ENCODE measurements around the gene PRKN. TPM values are rescaled to one million over a fixed set of nuclear protein-coding genes. Genes with fewer than 3 reads are reported as not detected.

The PRKN gene
- total RNA-seq, 4 donors from 2014 or later = 8.4 to 44.8 (median 12.6) TPM

DNA sequence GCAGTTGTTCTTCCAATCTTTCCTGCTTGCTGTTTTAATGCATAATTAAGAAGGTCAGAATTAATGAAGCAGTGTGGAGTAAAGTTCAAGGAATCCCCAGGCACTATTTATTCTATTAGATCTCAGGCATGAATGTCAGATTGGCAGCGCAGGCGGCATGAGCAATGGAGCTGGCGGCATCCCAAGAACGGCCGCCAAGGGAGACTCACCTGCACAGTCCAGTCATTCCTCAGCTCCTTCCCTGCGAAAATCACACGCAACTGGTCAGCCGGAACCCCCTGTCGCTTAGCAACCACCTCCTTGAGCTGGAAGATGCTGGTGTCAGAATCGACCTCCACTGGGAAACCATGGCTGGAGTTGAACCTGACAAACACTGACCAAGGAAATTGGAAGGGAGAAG is 284.5 kb downstream of the PRKN start:
- TF ChIP-seq, protein P1, sequence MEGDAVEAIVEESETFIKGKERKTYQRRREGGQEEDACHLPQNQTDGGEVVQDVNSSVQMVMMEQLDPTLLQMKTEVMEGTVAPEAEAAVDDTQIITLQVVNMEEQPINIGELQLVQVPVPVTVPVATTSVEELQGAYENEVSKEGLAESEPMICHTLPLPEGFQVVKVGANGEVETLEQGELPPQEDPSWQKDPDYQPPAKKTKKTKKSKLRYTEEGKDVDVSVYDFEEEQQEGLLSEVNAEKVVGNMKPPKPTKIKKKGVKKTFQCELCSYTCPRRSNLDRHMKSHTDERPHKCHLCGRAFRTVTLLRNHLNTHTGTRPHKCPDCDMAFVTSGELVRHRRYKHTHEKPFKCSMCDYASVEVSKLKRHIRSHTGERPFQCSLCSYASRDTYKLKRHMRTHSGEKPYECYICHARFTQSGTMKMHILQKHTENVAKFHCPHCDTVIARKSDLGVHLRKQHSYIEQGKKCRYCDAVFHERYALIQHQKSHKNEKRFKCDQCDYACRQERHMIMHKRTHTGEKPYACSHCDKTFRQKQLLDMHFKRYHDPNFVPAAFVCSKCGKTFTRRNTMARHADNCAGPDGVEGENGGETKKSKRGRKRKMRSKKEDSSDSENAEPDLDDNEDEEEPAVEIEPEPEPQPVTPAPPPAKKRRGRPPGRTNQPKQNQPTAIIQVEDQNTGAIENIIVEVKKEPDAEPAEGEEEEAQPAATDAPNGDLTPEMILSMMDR (IDR thresholded peaks at IDR 0.05) = no peak
- ATAC-seq (ENCODE audit: low FRiP score) = no peak

DNA sequence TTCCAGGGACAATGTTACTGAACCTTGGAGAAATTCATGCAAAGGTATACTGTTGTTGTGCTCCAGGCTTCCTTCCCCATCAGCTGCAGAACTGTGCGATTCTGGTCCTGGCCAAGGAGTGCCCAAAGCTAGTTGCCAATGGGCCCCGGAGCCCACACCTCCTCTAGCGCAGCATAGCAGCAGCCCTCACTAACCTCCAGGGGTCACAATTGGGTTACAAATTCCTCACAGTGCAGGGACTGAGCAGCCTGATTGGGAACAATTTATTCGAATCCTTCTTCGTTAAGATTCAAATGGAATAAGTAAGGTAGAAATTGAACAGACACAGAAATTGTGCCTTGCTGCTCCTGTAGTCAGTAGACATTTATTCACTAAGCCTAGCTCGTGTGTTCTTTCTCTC is 284.9 kb downstream of the PRKN start:
- DNase-seq (ENCODE audit: low spot score) (no peak), ATAC-seq (ENCODE audit: low FRiP score) (no peak)
- TF ChIP-seq, protein P1 (IDR thresholded peaks at IDR 0.05) = no peak

More for the DNA sequence above, 284.5 kb downstream of the PRKN start:
- DNase-seq (ENCODE audit: low spot score) = no peak

DNA sequence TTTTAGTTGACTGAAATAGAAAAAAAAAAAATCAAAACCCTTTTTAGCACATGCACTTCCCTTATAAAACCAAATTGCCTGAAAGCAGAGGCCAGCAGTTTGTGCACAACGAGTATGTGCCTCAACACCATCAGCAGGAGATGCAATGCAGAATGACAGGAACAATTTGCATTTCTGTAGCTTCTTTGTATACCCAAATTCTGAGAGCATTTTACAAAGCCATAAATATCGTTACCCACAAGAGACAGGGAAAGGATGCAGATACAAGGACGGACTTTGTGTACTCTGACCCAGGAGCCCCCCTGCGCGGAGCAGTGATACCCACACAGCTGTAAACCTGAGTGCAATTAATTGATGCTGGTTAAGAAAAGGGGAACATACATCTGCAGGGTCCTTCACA is 285.6 kb downstream of the PRKN start:
- DNase-seq (ENCODE audit: low spot score) (no peak), ATAC-seq (ENCODE audit: low FRiP score) (no peak)

DNA sequence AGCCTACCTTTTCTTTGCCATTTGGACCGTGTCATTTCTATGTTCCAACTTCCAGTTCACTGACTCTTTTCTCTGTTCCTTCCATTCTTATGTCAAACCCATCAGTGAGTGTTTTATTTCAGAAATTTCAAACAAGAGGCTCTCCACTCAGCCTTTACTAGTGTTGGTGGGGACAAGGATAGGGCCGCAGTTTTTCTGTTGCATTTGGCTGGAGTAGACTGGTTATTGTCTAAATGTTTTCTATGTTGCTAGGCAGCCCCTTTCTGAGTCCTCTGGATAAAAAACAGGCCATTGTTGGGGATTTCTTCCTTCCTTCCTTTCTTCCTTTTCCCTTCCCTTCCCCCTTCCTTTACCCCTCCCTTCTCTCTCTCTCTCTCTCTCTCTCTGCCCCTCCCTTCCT is 288.6 kb downstream of the PRKN start:
- TF ChIP-seq, protein P1 (IDR thresholded peaks at IDR 0.05) = no peak
- ATAC-seq (ENCODE audit: low FRiP score) (no peak), DNase-seq (ENCODE audit: low spot score) (no peak)

More for the DNA sequence above, 285.6 kb downstream of the PRKN start:
- TF ChIP-seq, protein P1 (IDR thresholded peaks at IDR 0.05) = no peak

DNA sequence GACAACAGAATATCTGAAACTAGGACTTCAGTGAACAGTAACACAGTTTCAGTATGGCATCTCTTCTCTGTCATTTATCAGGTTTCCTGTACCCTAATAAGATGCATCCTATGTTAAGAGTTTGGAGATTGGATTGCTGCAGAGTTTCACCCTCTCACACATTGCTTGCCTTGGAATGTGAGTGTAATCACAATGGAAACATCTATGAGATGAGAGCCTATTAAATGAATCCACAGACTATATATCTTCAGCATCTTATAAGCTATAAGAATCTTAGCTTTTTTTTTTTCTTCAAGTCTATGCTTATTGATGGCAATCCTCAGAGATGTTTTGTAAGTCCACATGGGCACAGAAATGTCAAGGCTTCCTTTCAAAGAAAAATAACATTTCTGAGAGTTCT is 292.5 kb downstream of the PRKN start:
- ATAC-seq (ENCODE audit: low FRiP score) = no peak
- TF ChIP-seq, protein P1 (IDR thresholded peaks at IDR 0.05) = no peak
- no peak for DNase-seq (ENCODE audit: low spot score)

DNA sequence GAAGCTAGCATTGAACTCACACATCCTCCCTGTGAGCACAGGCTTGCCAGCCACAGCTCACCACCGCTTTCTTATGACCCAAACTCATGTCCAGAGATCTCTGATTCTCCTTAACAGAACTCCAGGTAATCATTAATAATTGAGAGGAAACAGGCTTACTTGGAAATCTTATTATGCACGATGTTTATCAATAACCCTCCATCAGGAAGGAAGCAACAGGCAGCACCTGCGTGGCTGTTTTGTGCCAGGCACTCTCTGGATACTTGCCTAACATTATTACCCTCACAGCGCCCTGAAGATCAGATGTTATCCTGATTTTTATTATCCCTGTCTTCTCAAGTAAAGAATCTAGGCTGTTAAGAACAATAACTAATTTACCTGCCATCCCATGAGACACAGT is 306.6 kb downstream of the PRKN start:
- DNase-seq (ENCODE audit: low spot score) (no peak), ATAC-seq (ENCODE audit: low FRiP score) (no peak)
- TF ChIP-seq, protein P1 (IDR thresholded peaks at IDR 0.05) = no peak

DNA sequence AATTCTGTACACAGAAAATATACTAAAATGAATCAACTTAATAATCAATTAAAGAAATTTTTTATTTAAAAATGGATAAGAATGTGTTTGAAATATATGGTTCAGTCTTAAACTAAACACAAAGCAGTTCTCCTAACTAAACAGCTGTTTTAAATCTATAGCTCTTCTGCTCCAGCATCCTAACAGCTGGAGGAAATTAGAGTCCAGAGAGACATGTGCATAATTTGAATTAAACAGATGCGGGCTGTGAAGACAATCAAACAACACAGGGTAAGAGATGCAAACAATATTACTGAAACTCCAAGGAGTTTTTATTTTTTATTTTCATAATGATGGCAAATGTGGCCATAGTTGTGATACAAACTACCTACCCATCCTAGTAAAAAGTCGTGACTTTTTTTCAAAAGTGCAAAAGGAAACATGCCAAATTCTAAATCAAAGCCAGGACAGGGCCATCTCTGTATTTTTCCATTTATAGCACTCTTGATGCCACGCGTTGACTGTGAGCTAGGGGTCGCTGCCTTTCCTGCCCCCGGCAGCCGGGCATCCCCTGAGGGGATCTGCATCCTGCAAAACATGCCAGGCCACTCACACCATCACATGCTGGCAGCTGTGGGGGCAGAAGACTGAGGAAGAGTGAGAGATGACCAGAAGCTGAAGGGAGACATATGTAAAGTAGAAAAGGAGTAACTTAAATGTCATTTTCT is 310.6 kb downstream of the PRKN start:
- DNase-seq (ENCODE audit: low spot score) (no peak), ATAC-seq (ENCODE audit: low FRiP score) (no peak)
- TF ChIP-seq, protein P1 (IDR thresholded peaks at IDR 0.05) = no peak

Data from omental fat pad (tissue), 4 donors.